Measurements from ENCODE around the gene SPTB.

SPTB gene

GRCh38 chr14:64848239-64848638, 31.5 kb downstream of the SPTB start:
- no peak for DNase-seq

GRCh38 chr14:64846319-64846718, 33.4 kb downstream of the SPTB start:
- DNase-seq: no peak

DNA sequence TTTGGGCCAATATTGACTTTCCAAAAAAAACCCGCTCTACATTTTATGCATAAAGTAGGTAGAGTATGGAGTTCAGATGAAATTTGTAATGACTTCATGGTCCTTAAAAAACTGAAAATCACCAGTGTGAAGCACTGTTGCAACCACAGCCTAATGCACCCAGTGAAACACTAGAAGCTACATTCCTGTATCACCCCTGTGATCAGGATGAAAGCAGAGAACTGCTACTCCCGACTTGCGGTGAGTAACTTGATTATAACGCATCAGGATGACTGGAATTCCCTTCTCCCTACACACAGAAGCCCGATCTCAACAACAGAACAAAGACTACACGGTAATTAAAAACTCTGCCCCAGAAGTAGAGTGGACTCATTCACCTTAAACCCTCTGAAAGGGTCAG, 33.8 kb downstream of the SPTB start:
- DNase-seq: no peak

DNA sequence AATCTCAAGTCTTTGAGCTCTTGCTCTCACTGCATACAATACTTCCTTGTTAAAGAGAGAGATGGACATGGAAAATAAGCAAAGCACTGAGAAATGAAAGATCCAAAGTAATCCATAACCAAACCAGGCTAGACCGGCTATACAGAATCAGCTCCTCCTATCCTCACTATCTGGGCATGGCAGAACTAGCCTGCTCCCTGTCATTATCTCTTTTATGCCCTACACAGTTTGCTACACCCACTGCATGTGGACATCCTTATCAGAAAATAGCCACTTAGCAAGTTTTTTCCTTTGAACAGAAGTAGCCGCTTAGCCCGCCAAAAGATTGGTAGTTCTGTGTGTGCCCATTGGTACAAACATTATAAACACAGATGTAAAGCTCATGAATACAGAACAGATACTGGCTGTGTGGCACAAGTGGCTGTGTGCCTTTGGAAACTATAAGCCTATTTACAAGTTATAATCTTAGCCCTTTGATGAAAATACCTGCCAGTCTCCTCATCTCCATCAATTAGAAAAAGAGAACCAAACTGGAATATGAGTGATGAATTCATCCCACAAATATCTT, 34.7 kb downstream of the SPTB start:
- DNase-seq: no peak

- DNase-seq: no peak
These were observed 35.4 kb downstream of the SPTB start for GRCh38 chr14:64844272-64844671.

- no peak for DNase-seq
These were observed 36.2 kb downstream of the SPTB start for GRCh38 chr14:64843548-64843947.

DNA sequence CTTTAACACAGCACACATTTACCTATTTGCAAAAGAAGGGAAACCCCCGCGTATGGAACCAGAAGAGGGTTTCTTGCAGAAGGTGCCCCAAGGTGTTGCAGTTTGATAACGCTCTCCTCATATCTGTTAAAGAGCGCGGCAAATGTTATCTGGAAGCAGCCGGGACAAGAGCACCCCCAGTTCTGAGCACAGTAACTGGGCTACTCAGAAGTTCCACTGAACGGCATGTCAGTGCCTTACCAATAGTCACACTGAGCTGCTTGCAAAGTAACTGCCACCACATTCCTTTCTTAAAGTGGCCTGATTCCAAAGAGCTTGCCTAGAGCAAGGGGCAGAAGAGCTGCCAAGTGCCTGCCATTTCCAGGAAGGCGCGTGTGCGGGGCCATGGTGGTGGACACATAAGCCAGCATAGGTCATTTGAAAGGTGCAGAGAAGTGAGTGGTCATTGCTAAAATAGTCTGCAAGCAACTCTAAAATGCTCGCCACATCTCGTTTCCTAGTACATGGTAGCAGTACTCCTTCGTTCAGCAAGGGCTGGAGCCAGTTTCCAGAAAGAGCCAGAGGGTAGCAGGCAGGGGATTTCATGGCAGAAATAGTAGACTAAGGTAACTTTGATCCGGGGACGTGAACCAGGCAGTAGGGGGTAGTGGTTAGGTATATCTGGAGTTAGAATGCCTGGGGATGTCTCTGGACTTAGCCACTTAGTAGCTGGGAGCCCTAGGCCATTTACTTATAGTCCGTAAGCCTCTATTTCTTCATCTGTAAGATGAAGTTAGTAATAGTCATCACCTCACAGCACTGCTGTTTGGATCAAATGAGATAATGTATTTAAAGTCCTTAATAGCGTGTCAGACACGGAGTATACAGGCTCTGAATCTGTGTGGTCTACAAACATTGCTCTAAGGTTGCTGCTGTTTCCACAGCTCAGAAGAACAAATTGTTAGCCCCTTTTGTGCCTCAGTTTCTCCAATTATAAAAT, 37.6 kb downstream of the SPTB start:
- no peak for DNase-seq

DNA sequence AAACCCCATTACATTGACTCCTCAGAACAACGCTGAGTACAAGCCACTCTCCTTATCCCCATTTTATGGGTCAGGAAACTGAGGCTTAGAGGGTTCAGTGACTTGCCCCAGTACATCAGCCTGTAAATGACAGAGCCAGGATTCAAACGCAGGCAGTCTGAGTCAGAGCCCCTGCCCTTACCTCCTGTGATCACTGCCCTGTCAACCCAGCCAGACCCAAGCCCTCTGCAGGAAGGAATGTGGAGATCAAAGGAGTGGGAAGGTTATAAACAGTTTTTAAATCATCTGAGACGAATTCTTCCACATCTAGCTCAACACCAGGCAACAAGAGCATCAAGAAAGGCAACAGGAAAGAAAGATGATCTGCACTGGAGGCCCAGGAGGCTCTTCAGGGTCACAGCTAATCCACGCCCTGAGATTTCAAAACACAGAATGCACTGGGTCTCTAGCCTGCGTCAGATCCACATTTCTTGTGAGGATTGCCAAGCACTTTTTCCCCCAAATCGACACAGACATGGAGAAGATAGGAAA, 38.5 kb downstream of the SPTB start:
- DNase-seq: no peak

- DNase-seq: no peak
These were observed 41.1 kb downstream of the SPTB start for GRCh38 chr14:64838656-64839055.

GRCh38 chr14:64835431-64835830, 44.3 kb downstream of the SPTB start:
- no peak for DNase-seq

GRCh38 chr14:64834965-64835364, 44.7 kb downstream of the SPTB start:
- no peak for DNase-seq

DNA sequence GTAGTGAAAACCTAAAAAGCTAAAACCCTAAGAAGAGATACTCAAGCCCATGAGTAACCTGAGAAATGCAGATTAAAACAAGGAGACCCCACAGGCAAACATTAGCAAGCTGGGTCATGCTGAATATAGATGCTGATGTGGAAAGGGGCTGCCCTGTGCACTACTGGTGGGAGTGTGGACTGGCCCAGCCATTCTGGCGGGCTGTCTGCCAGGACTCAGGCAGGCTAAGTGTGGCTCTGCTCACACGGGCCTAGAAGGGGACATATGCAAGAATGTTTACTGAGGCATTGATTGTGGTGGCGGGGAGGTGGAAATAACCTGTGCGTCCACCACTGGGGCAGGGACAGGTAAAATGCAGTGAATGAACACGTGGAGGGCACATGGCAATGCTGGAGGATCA, 48.3 kb downstream of the SPTB start:
- no peak for DNase-seq

DNA sequence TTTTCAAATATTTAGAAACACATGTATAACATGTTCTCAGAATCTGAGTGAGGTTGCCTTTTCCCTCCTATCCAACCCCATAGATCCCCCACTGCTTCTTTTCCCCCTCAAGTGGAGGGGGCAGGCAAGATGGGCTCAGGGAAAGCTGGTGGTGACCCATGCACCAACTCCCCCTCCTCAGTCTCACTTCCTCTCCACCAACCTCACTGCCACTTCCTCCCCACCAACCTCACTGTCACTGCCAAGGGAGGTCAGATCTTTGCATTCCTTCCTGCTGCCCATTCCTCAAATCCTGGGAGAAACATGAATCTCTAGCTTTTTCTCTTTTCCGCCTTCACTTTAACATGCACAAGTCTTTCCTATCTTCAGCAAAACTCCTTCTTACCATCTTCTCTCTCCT, 48.7 kb downstream of the SPTB start:
- no peak for DNase-seq

DNA sequence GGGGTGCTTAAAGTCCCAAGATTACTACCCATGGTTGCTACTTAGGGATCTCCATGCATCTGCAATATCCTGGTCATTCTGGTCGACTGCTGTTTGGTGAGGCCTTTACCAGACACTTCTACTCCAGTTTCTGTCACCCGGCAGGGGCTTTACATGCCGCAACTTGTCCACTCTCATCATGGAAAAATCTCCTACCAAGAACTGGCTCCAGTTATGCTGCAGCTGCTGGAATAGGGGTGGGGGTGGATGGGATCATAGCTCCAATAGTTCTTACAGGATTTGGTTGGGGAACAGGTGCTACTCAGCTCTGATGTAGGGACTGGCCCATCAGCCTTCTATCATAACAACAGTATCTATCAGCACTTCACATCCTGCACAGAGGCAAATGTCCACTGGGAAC, 51.6 kb downstream of the SPTB start:
- DNase-seq: no peak

- DNase-seq: no peak
These were observed 52.9 kb downstream of the SPTB start for GRCh38 chr14:64826845-64827244.

DNA sequence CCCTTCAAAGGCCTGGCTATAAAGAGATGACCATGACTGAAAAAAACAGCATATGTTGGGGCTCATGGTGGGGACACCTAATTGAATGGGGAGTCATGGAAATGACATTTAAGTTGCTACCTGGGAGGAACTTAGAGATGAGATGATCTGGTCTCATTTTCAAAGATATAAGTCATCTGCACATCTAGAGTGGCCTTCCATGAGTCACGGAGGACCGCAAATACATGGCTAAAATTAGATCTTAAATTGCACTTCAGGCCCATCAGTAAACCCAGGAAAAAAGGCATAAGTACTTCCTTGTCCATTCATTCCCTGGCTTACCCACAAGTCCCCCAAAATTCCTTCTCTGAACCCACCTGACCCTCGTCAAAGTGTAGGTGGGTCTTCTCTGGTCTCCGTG, 53.4 kb downstream of the SPTB start:
- no peak for DNase-seq

- no peak for DNase-seq
These were observed 54.2 kb downstream of the SPTB start for GRCh38 chr14:64825509-64825908.

- no peak for DNase-seq
These were observed 54.7 kb downstream of the SPTB start for GRCh38 chr14:64825006-64825405.

DNA sequence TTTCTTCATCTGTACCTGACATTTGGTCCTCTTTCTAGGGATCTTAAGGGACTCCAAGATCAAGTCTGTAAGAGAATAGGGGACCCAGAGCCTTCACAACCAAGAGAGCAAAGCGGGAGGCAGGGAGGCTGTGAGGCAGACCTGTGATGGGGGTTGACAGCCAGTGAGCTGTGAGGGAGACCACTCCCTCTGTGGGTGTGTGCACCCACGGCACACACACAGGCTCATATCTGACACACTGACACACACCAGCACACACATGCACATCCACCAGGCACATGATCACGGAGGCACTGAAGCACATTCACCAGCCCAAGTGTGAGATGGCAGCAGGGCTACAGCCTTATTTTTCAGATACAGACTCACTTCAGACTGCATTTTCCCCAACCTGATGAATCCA, 55.2 kb downstream of the SPTB start:
- DNase-seq: no peak

GRCh38 chr14:64823305-64823861, 56.3 kb downstream of the SPTB start:
- DNase-seq: peak; percentile 90

DNA sequence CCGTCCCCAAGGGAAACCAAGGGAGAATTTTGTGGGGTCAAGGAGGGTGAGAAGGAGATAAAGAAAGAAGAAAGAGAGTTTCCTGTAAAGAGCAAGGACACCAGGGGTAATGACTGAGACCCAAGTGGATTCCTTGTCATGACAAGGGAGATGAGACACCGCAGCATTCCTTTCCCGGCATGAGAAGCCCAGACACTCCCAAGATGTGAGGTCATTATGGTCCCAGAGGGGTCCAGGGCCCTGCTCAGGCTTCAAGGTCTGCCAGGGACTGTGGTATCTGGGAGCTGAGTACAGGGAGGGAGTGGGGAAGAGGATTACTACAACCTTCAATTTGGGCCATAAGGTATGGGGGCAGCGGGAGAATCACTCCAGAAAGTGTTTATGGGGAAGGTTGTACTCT, 58.1 kb downstream of the SPTB start:
- no peak for DNase-seq

GRCh38 chr14:64818151-64818550, 61.6 kb downstream of the SPTB start:
- no peak for DNase-seq

DNA sequence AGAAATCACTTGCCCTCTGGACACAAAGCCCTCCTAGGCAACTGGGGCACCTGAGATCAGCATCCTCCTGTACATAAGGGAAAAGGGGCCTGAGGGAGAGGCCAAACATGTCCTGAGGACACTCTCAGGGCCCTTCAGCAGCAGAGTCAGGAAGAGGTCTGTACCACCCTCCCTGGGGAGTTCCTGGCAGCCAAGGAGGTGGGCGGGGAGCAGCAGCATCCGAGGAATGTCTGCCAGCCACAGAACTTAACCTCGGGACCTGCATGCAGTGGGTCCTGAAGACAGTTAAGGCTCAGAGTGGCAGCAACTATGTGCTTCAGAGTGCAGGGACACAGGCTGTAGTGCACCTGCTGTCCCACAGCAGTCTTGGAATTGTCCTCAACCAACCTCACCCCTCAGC, 62.1 kb downstream of the SPTB start:
- no peak for DNase-seq

- DNase-seq: no peak
These were observed 63.4 kb downstream of the SPTB start for GRCh38 chr14:64816221-64816783.
